Activated CD4-positive, CD25-positive, alpha-beta regulatory T cell treated with anti-CD3 and anti-CD28 coated beads, Interleukin-2, amount 50 U/mL, for 72 hours (primary cell): ENCODE data around the gene MAPK11.

Source experiments
- DNase-seq: peaks from one replicate; pipeline ENCODE4 v3.0.0; 2021

The MAPK11 gene

DNA sequence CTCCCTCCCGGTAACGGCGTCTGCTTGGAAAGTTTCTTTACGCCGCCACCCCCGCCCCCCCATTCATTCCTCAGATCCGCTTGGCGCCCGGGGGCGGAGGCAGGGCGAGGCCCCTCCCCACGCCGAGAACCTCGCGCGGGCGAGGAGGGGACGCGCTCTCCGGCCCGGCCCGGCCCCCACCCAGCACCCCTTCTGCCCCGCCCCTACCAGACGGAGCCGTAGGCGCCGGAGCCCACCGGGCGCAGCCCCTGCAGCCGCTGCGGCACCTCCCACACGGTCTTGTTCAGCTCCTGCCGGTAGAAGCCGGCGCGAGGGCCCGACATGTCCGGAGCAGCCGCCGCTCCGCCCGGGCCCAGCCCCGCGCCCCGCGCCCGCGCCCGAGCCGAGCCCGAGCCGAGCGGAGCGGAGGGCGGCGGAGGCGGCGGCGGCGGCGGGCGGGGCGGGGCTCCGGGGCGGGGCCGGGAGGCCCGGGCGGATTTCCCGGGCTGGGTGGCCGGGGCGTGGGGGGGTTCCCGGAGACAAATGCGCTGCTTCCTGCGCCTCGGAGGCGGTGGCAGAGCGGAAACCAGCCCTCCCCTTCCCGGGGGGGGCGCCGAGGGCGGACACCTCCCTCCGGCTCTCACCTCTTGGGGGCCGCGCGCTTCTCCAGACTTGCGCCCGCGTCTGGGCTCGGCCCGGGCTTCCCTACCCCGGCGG lies at the start of gene MAPK11:
MAPK11 (minus strand) TSS at position 411 of the 696 bp plus-strand sequence; CDS start at position 323, 88 bp downstream.
- DNase-seq: peak; percentile 68

DNA sequence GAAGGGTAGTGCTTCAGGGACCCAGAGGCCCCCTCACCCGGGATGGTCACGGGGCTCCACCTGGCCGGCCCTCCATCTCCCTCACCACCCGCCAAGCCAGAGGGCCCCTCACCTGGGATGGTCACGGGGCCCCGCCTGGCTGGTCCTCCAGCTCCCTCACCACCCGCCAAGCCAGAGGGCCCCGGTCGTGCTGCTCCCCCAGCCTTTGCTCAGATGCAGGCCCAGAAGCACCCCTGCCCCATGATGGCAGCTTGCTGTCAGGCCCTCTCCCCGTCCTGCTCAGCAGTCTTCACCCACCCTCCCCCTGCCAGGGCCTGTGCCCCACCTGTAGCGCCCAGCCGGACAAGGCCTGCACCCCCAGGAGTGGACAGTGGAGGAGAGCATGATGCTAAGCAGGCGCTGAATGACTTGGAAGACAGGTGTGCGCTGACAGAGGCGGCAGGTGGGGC lies 49.3 kb upstream of the MAPK11 start:
- DNase-seq: no peak

DNA sequence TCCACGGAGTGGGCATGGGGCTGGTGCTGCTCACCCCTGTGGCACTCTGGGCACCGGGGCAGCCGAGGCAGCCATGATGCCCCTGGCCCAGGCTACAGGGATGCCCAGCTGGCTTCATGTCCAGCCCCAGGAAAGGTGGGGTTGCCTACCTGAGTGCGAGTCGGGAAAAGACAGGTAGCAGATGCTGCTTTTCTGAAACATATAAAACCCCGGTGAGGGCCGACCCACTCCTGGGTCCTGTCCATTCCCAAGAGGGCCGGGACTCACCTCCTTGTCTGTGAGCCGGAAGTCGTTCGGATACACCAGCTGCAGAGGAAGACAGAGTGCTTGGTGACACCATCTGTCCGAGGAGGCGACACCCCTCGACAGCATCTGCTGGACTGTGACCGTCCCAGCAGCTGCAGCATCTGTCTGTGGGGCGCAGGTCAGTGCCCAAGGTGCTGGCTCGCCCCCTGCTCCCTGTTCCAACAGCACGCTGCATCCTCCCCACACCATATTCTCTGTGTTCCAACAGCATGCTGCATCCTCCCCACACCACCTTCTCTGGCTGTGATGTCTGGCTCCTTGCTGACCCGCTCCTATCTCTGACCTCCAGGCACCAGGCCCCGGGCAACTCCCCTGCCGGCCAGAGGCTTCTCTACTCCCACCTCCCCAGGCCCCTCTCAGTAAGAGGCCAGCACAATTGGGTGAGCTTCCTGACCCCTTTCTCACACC lies 48.7 kb upstream of the MAPK11 start:
- DNase-seq: no peak

DNA sequence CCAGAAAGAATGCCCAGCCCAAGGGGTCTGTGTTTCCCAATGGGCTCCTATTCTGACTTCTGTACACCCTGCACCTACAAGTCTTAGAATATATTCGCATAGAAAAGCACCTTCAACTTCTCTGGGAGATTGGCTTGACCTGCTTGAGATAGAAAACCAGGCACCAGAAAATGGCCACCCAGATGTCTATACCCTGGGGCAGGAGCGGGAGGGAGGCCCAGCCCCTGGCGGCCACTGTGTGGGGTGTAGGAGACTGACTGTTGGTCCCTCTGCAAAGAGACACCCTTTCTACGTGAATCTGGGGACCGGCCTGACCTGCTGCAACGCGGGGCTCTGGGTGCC lies 48.1 kb upstream of the MAPK11 start:
- DNase-seq: no peak

DNA sequence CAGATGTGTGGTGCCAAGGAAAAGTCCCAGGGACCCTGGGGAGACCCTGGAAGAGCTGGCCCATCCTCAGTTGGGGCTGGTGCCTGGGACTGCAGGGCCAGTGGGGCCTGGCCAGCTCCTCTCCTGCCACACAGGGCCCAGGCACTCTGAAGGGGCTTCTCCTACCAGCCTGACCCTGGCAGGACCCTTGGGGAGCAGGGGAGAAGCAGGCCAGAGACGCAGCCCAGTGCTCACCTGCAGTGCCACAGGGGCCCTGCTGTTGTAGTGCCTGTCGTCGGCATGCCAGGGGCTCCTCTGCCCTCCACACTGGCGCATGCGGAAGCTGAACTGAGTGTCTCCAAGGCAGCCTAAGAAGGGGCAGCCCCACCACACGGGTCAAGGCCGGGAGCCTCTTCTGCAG lies 47.5 kb upstream of the MAPK11 start:
- DNase-seq: no peak

DNA sequence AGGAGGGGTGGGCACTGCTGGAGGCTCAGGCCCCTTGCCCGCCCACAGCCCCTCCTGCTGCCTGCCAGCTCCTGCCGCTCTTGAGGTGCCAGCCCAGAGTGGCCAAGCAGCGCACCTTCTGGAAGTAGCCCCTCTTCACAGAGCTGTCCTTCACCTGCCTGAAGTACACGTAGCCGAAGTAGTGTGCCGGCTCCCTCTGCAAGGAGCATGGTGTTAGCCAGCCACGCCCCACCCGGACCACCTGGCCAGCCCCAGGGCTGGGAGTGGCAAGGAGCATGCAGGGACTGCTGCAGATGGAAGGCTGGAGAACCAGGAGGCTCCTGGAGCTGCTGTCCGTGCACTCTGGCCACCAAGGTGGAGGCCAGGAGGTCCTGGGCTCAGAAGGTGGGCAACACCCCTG lies 47.0 kb upstream of the MAPK11 start:
- DNase-seq: no peak

DNA sequence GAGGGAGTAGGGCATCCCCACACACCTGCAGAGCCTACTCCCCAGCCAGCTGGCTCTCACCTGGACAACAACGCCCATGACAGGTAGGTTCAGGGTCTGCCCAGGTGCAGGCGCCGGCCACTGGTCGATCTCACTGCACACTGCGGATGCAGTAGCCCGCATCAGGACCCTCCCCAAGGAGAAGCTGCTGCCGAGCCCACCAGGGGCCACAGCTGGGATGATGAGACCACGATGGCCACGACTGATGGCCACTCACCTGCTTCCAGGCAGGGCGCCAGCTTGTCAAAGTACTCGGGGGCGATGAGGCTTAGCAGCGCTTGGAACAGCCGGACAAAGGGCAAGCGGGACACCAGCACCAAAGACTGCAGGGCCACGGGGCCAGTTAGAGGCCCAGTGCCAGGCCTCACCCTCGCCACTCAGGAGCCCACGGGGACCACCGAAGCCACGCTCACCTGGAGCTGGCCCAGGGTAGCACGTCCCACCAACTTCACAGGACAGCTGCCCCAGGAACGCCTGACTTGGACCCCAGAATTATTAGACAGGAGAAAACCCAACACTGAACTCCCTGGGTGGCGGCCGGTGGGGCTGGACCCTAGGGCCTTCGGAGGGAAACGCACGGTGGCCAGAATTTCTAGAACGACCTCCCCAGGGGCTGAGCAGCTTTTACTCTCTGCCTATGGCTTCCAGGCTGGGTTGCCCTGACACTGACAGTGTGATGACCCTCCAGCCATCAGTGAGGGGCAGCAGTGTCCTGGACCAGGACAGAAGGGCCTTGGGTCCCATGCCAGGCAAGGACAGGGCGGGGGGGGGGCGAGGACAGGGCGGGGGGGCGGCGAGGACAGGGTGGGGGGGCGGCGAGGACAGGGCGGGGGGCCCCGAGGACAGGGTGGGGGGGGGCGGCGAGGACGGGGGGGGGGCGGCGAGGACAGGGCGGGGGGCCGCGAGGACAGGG lies 46.2 kb upstream of the MAPK11 start:
- no peak for DNase-seq

DNA sequence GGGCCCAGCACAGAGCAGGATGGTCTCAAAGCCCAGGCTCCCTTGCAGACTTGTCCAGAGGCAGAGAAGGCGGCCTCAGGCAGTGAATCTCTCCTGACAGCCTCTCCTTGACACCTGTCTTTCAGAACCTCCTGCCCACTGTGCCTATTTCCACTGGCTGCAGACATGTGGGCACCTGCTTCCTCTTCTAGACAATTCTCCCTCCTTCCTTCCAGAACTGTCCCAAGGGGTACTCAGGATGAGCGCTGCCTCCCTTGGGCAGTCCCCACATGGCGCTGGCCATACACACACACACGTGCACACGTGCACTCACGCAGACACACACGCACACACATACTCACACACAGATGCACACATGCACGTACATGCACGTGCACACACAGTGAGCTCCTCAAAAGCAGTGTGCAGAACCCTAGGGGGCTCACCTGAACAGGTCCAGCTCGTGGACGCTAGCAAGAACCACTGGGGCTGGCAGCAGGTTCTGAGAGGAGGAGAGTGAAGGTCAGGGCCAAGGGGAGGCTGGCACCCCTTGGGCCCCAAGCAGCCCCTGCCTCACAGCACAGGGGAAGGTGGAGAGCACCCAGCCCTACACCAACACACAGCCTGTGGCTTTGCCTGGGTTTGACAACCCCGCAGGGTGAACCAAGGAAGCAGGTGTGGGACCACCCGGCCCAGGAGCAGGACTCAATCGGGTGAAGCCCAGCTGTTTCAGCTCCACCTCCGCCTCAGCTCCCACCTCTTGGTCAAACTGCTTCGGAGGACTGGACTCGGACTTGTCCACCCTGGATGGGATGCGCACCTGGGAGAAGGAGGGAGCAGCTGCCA lies 45.3 kb upstream of the MAPK11 start:
- DNase-seq: no peak

DNA sequence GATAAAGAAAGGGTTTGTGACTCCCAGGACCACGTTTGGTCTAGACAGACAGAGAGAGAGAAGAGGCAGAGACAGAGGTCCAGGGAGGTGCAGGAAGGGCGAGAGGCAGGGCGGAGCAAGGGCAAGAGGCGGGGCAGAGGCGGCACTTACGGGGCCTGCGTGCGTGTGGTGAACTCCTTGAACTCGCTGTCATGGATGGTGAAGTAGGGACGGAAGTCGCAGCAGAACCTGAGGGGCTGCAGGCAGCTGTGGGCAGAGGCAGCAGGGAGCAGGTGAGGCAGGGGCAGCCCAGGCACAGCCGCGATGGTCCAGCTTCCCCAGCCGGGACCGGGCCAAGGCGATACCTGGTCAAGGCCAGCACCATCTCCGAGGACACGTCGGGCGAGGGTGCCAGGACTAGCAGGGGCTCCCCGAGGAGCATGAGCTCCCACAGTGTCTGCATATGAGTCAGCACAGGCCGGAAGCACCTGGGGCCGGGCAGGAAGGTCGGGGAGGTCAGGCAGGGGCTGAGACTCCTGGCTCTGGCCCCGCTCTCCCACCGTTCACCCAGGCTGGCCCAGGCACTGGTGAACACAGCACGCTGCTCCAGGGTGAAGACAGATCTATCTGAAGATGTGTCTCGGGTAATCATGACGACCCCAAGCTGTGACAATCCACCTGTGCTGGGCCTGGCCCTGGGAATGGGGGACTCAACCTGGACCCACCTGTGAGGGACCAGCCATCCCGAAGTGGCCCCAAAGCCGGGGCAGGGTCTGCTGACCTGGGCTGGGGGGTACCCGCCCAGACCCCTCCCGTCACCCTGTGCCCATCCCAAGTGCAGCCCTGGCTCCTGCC lies 44.5 kb upstream of the MAPK11 start:
- peak; percentile 82 for DNase-seq

DNA sequence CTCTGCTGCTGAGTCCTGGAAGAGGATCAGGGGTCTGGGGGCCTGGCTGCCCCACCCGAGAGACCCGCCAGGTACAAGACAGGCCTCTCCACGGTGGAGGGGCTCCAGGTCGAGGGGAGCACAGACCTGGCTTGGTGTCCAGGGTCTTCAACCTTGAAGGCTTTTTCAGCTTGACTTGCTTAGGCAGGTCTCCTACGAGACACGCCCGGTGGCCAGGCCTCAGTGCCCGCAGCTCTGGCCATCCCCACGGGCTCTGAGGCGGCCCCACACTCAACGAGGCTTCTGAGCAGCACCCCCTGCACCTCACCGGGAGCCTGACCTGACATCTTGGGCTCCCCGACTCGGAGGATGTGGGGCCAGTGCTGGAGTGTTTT lies 43.9 kb upstream of the MAPK11 start:
- DNase-seq: no peak

DNA sequence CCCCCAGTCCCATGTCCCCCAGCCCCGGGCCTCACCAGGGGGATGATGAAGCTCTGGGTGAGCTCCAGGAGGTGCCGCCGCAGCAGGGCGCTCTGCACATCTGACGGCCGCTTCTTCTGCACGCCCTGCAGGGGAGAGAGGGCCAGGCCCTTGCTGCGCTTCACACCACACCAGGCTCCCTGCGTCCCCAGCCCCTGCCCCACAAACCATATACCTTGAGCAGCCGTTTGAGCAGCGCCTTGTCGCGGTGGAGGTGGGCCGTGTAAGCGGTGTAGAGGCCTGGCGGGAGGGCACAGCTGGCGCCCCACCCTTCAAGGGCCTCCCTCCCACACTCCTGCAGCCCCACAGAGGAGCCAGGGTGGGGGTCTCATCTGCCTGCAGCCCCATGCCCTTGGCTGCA lies 43.4 kb upstream of the MAPK11 start:
- DNase-seq: no peak

DNA sequence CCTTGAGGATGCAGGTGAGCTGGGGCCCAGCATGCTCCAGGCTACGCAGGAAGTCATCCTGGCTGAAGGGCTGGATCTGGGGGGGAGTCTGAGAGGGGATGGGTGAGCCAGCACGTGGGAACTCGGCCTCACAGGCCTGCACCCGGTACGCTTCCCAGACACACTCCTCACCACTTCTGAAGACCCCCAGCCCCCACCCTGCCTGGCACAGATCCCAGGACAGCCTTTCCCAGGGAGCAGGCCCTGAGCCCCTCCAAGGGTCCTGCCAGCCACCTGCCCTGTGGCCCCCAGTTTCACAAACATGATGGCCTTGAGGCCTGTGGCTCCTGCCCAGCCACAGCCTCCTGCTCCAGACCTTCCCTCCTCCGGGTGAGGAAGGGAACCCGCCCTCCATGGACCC lies 42.8 kb upstream of the MAPK11 start:
- no peak for DNase-seq

DNA sequence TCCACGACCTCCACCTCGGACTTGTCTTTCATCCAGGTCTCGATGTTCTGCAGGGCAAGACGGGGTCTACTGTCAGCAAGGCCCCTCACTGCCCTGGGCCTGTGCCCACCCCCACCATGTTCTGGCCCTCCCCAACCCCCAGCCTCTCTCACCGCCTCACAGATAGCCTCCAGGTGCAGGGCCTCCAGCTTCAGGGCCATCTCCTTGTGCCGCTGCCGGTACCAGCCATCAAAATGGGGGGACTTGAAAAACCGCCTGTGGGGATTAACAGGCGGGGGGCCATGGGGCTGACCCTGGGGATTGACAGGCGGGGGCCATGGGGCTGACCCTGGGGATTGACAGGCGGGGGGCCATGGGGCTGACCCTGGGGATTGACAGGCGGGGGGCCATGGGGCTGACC lies 42.2 kb upstream of the MAPK11 start:
- DNase-seq: no peak

DNA sequence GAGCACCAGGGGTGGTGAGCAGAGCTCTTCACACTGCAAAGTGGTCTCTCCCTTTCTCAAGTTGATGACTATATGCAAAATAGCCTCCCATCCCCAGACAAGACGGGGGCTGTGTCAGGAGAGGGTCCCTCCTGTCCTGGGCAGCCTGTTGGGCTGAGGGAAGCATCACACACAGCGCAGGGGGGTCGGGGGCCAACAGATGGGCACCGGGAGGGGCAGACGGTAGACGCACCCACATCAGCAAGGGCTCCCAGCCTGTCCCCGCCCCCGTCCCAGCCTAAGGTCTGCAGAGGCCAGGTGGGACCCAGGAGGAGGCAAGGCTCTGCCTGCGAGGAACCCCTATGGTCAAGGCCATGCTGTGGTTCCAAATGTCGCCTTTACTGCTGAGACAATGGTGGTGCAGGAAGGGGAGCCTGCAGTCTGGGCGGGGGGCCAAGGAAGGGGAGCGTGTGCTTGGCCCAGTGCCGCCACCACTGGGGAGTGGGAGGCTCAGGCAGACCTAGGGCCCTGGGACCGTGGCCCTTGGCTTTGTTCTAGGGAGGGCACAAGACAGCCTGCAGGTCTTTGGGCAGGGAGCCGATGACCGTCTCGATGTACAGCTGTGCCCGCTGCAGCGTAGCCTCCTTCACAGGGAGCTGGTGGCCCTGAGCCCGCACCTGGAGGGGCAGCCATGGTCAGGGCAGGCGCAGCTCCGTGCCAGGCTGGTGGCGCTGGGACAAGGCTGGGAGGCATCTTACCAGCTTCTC lies 41.6 kb upstream of the MAPK11 start:
- no peak for DNase-seq

DNA sequence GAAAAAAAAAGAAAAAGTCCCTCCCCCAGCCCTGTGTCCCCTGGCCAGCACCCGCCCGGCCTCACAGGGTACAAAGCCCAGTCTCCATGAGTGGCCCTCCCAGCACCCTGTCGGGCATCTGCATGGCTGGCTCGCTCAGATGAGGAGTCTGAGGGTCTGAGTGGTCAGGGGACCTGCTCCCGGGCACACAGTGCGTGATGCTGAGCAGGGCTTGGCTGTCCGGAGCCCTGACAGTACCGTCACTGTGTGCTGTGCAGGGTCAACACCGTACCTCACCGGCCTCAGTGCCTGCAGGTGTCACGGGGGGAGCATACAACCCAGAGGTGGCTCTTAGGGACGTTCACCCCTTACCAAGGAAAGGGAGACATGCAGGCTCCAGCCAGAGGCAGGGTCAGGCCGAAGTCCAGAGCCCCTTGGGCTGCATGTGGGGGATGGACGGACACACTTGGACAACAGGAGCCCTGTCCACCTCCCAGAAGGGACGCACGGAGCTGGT lies 40.8 kb upstream of the MAPK11 start:
- DNase-seq: no peak

DNA sequence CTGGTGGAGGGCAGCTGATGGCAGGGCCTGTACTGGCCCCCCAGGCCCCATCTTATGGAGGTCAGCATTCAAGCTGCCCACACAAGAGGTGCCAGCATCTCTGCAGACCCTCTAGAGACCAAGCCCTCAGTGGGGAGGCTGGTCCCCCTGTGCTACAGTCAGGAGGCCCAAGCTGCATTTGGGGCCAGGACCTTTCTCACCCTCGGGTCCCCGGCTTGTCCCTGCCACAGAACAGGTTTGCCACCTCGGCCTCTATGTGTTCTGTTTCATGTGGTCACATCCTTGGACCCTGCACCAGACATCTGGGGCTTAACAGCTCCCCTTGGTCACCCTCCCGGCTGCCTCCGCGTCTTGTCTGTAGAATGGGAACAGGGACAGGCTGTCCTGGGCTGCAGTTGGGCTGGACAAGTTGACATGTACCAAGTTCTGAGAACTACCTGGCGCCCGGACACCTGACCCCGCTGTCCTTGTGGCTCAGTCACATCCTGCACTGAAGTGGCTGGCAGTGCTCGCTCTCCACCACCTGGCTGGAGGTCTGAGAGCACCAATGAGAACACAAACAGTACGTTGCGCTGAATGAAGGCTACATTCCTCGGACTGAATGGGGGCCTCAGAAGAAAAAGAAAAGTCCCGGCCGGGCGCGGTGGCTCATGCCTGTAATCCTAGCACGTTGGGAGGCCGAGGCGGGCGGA lies 40.0 kb upstream of the MAPK11 start:
- no peak for DNase-seq

DNA sequence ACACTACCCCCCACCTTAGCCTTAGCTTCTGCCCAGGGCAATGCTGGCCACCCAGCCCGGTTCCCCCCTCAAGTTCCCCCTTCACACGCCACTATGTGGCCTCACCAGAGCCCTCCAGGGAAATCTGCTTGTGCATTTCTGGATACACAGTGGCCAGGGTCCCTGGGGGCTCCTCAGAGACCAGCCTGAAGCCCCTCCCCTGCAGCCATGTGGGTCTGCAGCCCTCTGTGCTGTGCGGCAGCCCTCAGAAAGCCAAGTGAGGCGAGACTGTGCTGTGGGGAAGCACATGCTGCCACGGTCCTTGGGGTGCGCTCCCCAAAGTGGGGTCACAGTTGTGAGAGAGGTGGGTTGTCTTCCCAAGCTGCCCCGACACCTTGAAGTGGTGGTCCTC lies 39.4 kb upstream of the MAPK11 start:
- DNase-seq: no peak

DNA sequence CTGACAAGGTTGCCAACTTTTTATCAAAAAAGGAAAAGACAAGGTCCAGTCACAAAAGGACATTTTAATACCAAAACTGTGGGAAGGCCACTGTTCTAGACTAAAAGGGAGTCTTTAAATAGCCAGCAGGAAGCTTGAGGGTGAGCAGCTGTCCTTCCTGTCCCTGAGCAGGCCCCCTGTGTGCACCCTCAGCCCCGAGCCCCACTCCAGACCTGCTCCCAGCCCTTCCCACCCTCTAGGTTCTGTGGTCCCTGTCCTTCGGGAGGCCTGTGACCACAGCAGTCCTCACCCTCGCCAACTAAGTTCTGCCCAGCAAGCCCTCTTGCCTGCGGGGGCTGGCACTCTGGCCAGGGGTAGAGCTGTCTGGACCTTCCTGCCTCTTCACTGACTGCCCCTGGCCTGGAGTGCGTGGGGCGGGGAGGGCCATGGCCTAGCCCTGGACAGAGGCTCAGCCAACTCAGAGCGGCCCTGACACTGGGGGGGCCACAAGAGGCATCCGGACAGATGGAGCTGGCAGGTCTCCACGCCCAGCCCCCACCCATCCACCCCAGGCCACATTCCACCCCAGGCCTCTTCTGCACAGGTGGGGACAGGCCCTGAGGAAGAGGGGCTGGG lies 38.9 kb upstream of the MAPK11 start:
- DNase-seq: no peak

DNA sequence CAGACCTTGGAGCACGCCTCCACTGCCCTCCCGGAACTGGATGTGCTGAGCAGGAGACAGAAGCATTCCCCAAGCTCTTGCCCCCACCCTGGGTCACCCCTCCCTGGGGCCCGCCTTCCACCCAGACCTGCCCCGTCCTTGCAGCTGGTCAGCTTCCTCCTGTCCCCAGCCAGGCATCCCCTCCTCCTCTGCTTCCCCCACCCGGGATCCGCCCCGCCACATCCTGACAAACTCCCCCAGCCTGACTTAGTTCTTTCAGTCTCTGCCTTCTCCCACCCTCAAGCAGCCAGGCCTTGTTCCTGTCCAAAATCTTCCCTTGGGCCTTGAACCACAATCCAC lies 38.4 kb upstream of the MAPK11 start:
- no peak for DNase-seq
